HepG2 (cell line): ENCODE results near the gene ABTB2. TPM values are rescaled to one million over a fixed set of nuclear protein-coding genes. Genes with fewer than 3 reads are reported as not detected.

ENCODE experiments used
- CREM ChIP-seq, 2 experiments: sonication (generic) in 1 of 2; formaldehyde crosslinking in 1 of 2; IDR thresholded peaks; 2 replicates each; pipeline versions ENCODE4 v1.4.0 to v1.6.1; 2016 to 2020; ENCODE audit warnings: antibody characterized with exemption in 1 of 2, mild to moderate bottlenecking in 1 of 2, missing genetic modification reagents in 1 of 2
- HDAC2 ChIP-seq: sonication (generic); formaldehyde crosslinking; IDR thresholded peaks from 2 replicates; pipeline ENCODE4 v1.4.0; 2020; ENCODE audit warnings: missing genetic modification reagents
- HNRNPL ChIP-seq: fragments of 200-400 bp; formaldehyde crosslinking; IDR thresholded peaks from 2 replicates; pipeline ENCODE4 v1.6.1; 2017; ENCODE audit warnings: mild to moderate bottlenecking, low read depth, low read length
- MAFK ChIP-seq, 2 experiments: IDR thresholded peaks in 1 of 2; conservative IDR thresholded peaks in 1 of 2; 2 replicates each; pipeline ENCODE4 v1.6.1; 2011; ENCODE audit warnings: improper control_type of control experiment in 2 of 2, low read length in 2 of 2
- MED1 ChIP-seq: sonication (generic); formaldehyde crosslinking; IDR thresholded peaks from 2 replicates; pipeline ENCODE4 v1.4.0; 2020; ENCODE audit warnings: missing genetic modification reagents
- MLLT10 ChIP-seq: sonication (generic); formaldehyde crosslinking; IDR thresholded peaks from 2 replicates; pipeline ENCODE4 v1.4.0; 2020; ENCODE audit warnings: missing genetic modification reagents
- NR2C2 ChIP-seq: sonication (generic); formaldehyde crosslinking; IDR thresholded peaks from 2 replicates; pipeline ENCODE4 v1.4.0; 2020; ENCODE audit warnings: missing genetic modification reagents, mild to moderate bottlenecking, moderate library complexity, borderline replicate concordance
- NR2F2 ChIP-seq: IDR thresholded peaks from 2 replicates; pipeline ENCODE4 v1.6.1; 2012; ENCODE audit warnings: low read depth, inconsistent platforms, borderline replicate concordance
- PHF20 ChIP-seq: sonication (generic); formaldehyde crosslinking; IDR thresholded peaks from 2 replicates; pipeline ENCODE4 v1.5.0; 2020; ENCODE audit warnings: mild to moderate bottlenecking, missing genetic modification reagents
- PHF8 ChIP-seq: sonication (generic); formaldehyde crosslinking; IDR thresholded peaks from 2 replicates; pipeline ENCODE4 v1.5.0; 2020; ENCODE audit warnings: missing genetic modification reagents
- SIX1 ChIP-seq: sonication (generic); formaldehyde crosslinking; IDR thresholded peaks from 2 replicates; pipeline ENCODE4 v1.4.0; 2020; ENCODE audit warnings: missing genetic modification reagents, borderline replicate concordance
- SMAD1 ChIP-seq: sonication (generic); formaldehyde crosslinking; IDR thresholded peaks from 2 replicates; pipeline ENCODE4 v1.4.0; 2020; ENCODE audit warnings: missing genetic modification reagents, low read depth, mild to moderate bottlenecking, borderline replicate concordance
- ZBTB42 ChIP-seq: sonication (generic); formaldehyde crosslinking; IDR thresholded peaks from 2 replicates; pipeline ENCODE4 v1.5.0; 2020; ENCODE audit warnings: mild to moderate bottlenecking, missing genetic modification reagents
- ZKSCAN1 ChIP-seq: fragments of 150-350 bp; IDR thresholded peaks from 2 replicates; pipeline ENCODE4 v1.6.1; 2014; ENCODE audit warnings: low read length
- ZNF12 ChIP-seq: sonication (generic); formaldehyde crosslinking; IDR thresholded peaks from 2 replicates; pipeline ENCODE4 v1.5.0; 2020; ENCODE audit warnings: missing genetic modification reagents
- ZNF121 ChIP-seq: sonication (generic); formaldehyde crosslinking; IDR thresholded peaks from 2 replicates; pipeline ENCODE4 v1.5.0; 2020; ENCODE audit warnings: mild to moderate bottlenecking, missing genetic modification reagents
- ZNF180 ChIP-seq: sonication (generic); formaldehyde crosslinking; IDR thresholded peaks from 2 replicates; pipeline ENCODE4 v1.4.0; 2020; ENCODE audit warnings: low read depth, missing genetic modification reagents, borderline replicate concordance
- ZNF224 ChIP-seq: sonication (generic); formaldehyde crosslinking; IDR thresholded peaks from 2 replicates; pipeline ENCODE4 v1.5.0; 2020; ENCODE audit warnings: mild to moderate bottlenecking, missing genetic modification reagents
- ZNF616 ChIP-seq: sonication (generic); formaldehyde crosslinking; IDR thresholded peaks from 2 replicates; pipeline ENCODE4 v1.5.0; 2020; ENCODE audit warnings: low read depth, mild to moderate bottlenecking, missing genetic modification reagents
- ZNF776 ChIP-seq: sonication (generic); formaldehyde crosslinking; IDR thresholded peaks from 2 replicates; pipeline ENCODE4 v1.4.0; 2020; ENCODE audit warnings: mild to moderate bottlenecking, missing genetic modification reagents
- ZSCAN12 ChIP-seq: sonication (generic); formaldehyde crosslinking; IDR thresholded peaks from 2 replicates; pipeline ENCODE4 v1.9.0; 2021; ENCODE audit warnings: mild to moderate bottlenecking, missing genetic modification reagents
- polyA plus RNA-seq, 8 experiments: library from polyadenylated mRNA; depleted of rRNA in 3 of 8; stranded (reverse) in 7 of 8; unstranded in 1 of 8; fragments of >200 nt; fragmentation: Illumina TruSeq in 4 of 8; extraction: Trizol in 4 of 8; gene quantifications; 2 replicates each; pipeline versions ENCODE4 v1.2.1 to v1.2.3, GENCODE V29; 2011 to 2016; ENCODE audit warnings: low read depth in 4 of 8, missing spikeins in 1 of 8, mixed read lengths in 1 of 8; ENCODE audit not compliant: insufficient read depth in 1 of 8
- total RNA-seq, 5 experiments: library from RNA; depleted of rRNA; stranded (reverse); fragments of >200 nt; fragmentation: Illumina TruSeq; extraction: Trizol; gene quantifications; 2 replicates each; pipeline ENCODE4 v1.2.3, GENCODE V29; 2016; ENCODE audit warnings: low read depth in 1 of 5
- TF ChIP-seq, protein P1 (sequence below): sonication (generic); formaldehyde crosslinking; IDR thresholded peaks from 2 replicates; pipeline ENCODE4 v1.9.0; 2021; ENCODE audit warnings: missing genetic modification reagents, borderline replicate concordance
- TF ChIP-seq, protein P2 (sequence below): IDR thresholded peaks from 2 replicates; pipeline ENCODE4 v1.6.1; 2018; ENCODE audit warnings: missing genetic modification reagents, mild to moderate bottlenecking, missing compliant biosample characterization
- TF ChIP-seq, protein P3 (sequence below): sonication (generic); formaldehyde crosslinking; IDR thresholded peaks from 2 replicates; pipeline ENCODE4 v1.8.0; 2022; ENCODE audit warnings: mild to moderate bottlenecking, missing genetic modification reagents, moderate library complexity
- TF ChIP-seq, protein P4 (sequence below): sonication (generic); formaldehyde crosslinking; IDR thresholded peaks from 2 replicates; pipeline ENCODE4 v1.4.0; 2020; ENCODE audit warnings: missing genetic modification reagents

The ABTB2 gene
- total and polyA plus RNA-seq, 2 of the 13 experiments (the other 11 are each of a cell fraction or from before 2014, with no cell fraction given): 5.1 to 15.4 TPM

DNA sequence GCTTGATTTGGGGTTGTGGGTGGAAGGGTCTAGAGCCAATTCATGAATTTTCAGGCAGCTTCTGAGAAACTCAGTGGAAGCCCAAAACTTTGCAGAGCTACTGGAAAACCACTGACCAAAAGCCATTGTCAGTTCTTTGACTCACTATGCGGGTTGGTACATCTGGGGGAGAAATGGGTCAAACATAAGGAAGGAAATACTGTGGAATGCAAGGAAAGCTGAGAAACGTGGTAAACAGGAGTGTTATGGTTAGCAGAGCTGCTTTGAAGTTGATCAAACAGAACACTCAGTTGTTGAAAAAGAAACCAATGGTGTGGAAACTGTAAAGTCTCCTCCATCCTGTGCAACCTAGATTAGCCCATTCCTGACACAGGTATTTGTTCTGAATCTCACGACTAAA is 6.3 kb upstream of the ABTB2 start (continued):
- TF ChIP-seq, protein P1, sequence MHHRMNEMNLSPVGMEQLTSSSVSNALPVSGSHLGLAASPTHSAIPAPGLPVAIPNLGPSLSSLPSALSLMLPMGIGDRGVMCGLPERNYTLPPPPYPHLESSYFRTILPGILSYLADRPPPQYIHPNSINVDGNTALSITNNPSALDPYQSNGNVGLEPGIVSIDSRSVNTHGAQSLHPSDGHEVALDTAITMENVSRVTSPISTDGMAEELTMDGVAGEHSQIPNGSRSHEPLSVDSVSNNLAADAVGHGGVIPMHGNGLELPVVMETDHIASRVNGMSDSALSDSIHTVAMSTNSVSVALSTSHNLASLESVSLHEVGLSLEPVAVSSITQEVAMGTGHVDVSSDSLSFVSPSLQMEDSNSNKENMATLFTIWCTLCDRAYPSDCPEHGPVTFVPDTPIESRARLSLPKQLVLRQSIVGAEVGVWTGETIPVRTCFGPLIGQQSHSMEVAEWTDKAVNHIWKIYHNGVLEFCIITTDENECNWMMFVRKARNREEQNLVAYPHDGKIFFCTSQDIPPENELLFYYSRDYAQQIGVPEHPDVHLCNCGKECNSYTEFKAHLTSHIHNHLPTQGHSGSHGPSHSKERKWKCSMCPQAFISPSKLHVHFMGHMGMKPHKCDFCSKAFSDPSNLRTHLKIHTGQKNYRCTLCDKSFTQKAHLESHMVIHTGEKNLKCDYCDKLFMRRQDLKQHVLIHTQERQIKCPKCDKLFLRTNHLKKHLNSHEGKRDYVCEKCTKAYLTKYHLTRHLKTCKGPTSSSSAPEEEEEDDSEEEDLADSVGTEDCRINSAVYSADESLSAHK (CRISPR knock-in tag): no peak
- TF ChIP-seq PHF8 (CRISPR knock-in tag): no peak
- TF ChIP-seq ZNF121 (CRISPR knock-in tag): no peak
- TF ChIP-seq HDAC2 (CRISPR knock-in tag): peak; percentile 67; the same call in 1 of the 2 replicates
- TF ChIP-seq ZKSCAN1: no peak
- TF ChIP-seq ZNF616 (CRISPR knock-in tag): no peak
- peak; percentile 32; the same call in 1 of the 2 replicates for TF ChIP-seq SIX1 (CRISPR knock-in tag)
- TF ChIP-seq ZNF224 (CRISPR knock-in tag): no peak
- no peak for TF ChIP-seq ZBTB42 (CRISPR knock-in tag)
- TF ChIP-seq NR2F2: no peak
- no peak for TF ChIP-seq MLLT10 (CRISPR knock-in tag)
- peak; percentile 23; the same call in 1 of the 2 replicates for TF ChIP-seq ZNF12 (CRISPR knock-in tag)
- TF ChIP-seq ZSCAN12: no peak
- peak; percentile 57 for TF ChIP-seq CREM (IDR thresholded peaks at IDR 0.05)
- TF ChIP-seq CREM (CRISPR knock-in tag; IDR thresholded peaks at IDR 0.05): no peak
- TF ChIP-seq, protein P2, sequence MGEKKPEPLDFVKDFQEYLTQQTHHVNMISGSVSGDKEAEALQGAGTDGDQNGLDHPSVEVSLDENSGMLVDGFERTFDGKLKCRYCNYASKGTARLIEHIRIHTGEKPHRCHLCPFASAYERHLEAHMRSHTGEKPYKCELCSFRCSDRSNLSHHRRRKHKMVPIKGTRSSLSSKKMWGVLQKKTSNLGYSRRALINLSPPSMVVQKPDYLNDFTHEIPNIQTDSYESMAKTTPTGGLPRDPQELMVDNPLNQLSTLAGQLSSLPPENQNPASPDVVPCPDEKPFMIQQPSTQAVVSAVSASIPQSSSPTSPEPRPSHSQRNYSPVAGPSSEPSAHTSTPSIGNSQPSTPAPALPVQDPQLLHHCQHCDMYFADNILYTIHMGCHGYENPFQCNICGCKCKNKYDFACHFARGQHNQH: no peak; the same call in 1 of the 2 replicates
- TF ChIP-seq PHF20 (CRISPR knock-in tag): no peak
- TF ChIP-seq ZNF776 (CRISPR knock-in tag): no peak
- TF ChIP-seq MAFK (conservative IDR thresholded peaks at IDR 0.05 in 1 of 2, IDR thresholded peaks at IDR 0.05 in 1 of 2; ENCODE audit: low read length in 2 of 2): no peak
- no peak for TF ChIP-seq NR2C2
- no peak for TF ChIP-seq HNRNPL
- no peak for TF ChIP-seq ZNF180
- no peak for TF ChIP-seq SMAD1 (CRISPR knock-in tag)
- TF ChIP-seq, protein P3, sequence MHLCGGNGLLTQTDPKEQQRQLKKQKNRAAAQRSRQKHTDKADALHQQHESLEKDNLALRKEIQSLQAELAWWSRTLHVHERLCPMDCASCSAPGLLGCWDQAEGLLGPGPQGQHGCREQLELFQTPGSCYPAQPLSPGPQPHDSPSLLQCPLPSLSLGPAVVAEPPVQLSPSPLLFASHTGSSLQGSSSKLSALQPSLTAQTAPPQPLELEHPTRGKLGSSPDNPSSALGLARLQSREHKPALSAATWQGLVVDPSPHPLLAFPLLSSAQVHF (CRISPR knock-in tag): no peak
- TF ChIP-seq, protein P4, sequence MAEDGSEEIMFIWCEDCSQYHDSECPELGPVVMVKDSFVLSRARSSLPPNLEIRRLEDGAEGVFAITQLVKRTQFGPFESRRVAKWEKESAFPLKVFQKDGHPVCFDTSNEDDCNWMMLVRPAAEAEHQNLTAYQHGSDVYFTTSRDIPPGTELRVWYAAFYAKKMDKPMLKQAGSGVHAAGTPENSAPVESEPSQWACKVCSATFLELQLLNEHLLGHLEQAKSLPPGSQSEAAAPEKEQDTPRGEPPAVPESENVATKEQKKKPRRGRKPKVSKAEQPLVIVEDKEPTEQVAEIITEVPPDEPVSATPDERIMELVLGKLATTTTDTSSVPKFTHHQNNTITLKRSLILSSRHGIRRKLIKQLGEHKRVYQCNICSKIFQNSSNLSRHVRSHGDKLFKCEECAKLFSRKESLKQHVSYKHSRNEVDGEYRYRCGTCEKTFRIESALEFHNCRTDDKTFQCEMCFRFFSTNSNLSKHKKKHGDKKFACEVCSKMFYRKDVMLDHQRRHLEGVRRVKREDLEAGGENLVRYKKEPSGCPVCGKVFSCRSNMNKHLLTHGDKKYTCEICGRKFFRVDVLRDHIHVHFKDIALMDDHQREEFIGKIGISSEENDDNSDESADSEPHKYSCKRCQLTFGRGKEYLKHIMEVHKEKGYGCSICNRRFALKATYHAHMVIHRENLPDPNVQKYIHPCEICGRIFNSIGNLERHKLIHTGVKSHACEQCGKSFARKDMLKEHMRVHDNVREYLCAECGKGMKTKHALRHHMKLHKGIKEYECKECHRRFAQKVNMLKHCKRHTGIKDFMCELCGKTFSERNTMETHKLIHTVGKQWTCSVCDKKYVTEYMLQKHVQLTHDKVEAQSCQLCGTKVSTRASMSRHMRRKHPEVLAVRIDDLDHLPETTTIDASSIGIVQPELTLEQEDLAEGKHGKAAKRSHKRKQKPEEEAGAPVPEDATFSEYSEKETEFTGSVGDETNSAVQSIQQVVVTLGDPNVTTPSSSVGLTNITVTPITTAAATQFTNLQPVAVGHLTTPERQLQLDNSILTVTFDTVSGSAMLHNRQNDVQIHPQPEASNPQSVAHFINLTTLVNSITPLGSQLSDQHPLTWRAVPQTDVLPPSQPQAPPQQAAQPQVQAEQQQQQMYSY (CRISPR knock-in tag): no peak
- peak; percentile 70 for TF ChIP-seq MED1 (CRISPR knock-in tag)
